Activated CD4-positive, alpha-beta T cell treated with anti-CD3 and anti-CD28 coated beads, Interleukin-2, amount 10 ng/mL, durations not matched to agents 7 days and 5 days (primary cell): Measurements from ENCODE around the gene CS. TPM values are rescaled to one million over a fixed set of nuclear protein-coding genes. Genes with fewer than 3 reads are reported as not detected.
"Not testable (repeated sequence)": the region's sequence is repeated elsewhere in the genome, so short reads cannot be mapped to it uniquely, and the experiment has no call there.

Experiments
- CTCF ChIA-PET: fragments of 350-600 bp; sonication (Branson Sonifier 250); formaldehyde crosslinking; loops from one replicate; lab custom pipeline; 2021; ENCODE audit warnings: antibody characterized with exemption; lab: Charles Lee
- POLR2A ChIA-PET: fragments of 350-600 bp; sonication (Branson Sonifier 250); formaldehyde crosslinking; loops from one replicate; lab custom pipeline; 2021; ENCODE audit warnings: antibody characterized with exemption; lab: Charles Lee
- DNase-seq: peaks from one replicate; pipeline ENCODE4 v3.0.0-alpha.2; 2020
- H3K27ac Mint-ChIP-seq: one replicate; pipeline ENCODE4 v1.8.0; 2021; ENCODE audit warnings: mild to moderate bottlenecking, moderate library complexity, mixed read lengths
- H3K27me3 Mint-ChIP-seq: one replicate; pipeline ENCODE4 v1.8.0; 2021; ENCODE audit warnings: mixed read lengths
- H3K36me3 Mint-ChIP-seq: one replicate; pipeline ENCODE4 v1.8.0; 2021; ENCODE audit warnings: low read depth, mixed read lengths
- H3K4me1 Mint-ChIP-seq: one replicate; pipeline ENCODE4 v1.8.0; 2021; ENCODE audit warnings: mixed read lengths
- H3K4me3 Mint-ChIP-seq: one replicate; pipeline ENCODE4 v1.8.0; 2021; ENCODE audit warnings: mild to moderate bottlenecking, moderate library complexity, mixed read lengths
- H3K9me3 Mint-ChIP-seq: one replicate; pipeline ENCODE4 v1.8.0; 2021; ENCODE audit warnings: mixed read lengths
- total RNA-seq, 2 experiments: library from RNA; stranded (reverse); gene quantifications; one replicate each; pipeline ENCODE4 v1.2.3, GENCODE V29; 2021

Gene CS
- total RNA-seq, 2 experiments from 2014 or later, result 177 to 201 TPM

DNA sequence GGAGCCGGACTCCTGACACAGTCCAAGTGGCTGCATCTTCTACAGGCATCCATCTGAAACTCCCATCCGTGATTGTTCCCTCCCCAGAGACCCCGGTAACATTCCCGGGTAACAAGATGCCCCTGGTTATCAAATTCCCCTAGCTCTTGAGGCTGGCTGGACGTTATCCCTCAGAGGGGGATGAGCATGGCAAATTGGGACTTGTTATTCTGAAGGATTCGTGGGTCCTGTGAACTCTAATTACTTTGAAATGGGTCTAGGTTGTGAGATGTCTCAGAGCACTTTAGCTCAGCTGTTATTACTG, 34.3 kb upstream of the CS start:
- Mint-ChIP-seq H3K4me3 (peak overlapping the region; percentile 88), H3K27me3 (no peaks in the 10 kb centered on the region), H3K27ac (peak overlapping the region; percentile 97), H3K9me3 (no peaks in the 10 kb centered on the region), H3K4me1 (peaks cover 54% of the 10 kb centered on the region), H3K36me3 (peaks cover 12% of the 10 kb centered on the region)
- no peak for DNase-seq
- POLR2A ChIA-PET, result no interaction called here
- CTCF ChIA-PET, result interaction anchor here (0.5 to 3.1 kb wide), 3 partner anchors 10 to 560 kb away, joined by 3 to 15 read pairs (median 5); no protein-coding TSS in a partner anchor

DNA sequence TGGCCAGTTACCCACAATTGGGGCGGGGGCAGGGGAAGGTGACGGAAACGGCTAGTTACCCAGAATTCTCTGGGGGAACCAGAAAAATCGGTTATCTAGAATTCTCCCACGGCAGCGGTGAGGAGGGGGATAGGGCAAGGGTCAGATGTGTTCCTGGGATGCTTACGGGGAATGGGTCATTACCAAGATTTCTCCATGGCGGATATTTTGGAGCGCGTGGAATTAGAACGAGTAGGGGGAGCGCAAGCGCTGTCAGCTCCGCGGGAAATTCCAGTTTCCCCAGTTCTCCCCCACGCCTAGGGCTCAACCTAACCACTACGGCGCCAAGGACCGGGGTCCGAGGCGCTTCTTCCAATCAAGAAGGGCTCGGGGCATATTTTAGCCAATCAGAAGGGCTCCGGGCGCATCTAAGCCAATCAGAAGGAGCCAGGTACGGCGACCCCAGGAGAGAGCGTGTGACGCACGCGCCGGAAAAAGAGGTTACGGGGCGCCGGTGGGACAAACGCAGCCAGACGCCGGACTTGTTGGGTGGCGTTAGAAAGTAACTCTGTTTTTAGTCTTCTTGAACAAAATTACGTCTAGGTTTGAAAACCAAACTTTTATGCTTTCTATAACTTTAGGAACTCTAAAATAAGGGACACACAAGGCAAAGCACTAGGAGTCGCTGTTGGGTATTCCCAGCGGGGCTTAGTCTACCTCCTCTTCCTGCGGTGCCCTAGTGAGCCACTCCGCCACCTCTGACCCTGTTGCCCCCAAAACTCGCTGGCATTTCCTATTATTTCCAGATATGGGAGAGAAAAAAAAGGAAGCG, 33.8 kb upstream of the CS start, which contains the start of gene PAN2:
PAN2 (minus strand) TSS at position 322 of the 811 bp plus-strand sequence. CDS start 906 bp downstream, outside the sequence.
- peak; percentile 95 for DNase-seq
- H3K36me3 Mint-ChIP-seq, result peaks cover 7% of the 10 kb centered on the region
- no peaks in the 10 kb centered on the region for H3K27me3 Mint-ChIP-seq
- CTCF ChIA-PET, result interaction anchor here (0.5 to 3.1 kb wide), 9 partner anchors 10 to 559 kb away, joined by 3 to 15 read pairs (median 3); partner anchors contain the start of genes CNPY2 and SMARCC2
- POLR2A ChIA-PET, result no interaction called here
- H3K9me3 Mint-ChIP-seq, result no peaks in the 10 kb centered on the region
- H3K4me3 Mint-ChIP-seq, result peak within 1 kb of the TSS; percentile 88
- H3K4me1 Mint-ChIP-seq, result peaks cover 49% of the 10 kb centered on the region
- peak within 1 kb of the TSS; percentile 97 for H3K27ac Mint-ChIP-seq

DNA sequence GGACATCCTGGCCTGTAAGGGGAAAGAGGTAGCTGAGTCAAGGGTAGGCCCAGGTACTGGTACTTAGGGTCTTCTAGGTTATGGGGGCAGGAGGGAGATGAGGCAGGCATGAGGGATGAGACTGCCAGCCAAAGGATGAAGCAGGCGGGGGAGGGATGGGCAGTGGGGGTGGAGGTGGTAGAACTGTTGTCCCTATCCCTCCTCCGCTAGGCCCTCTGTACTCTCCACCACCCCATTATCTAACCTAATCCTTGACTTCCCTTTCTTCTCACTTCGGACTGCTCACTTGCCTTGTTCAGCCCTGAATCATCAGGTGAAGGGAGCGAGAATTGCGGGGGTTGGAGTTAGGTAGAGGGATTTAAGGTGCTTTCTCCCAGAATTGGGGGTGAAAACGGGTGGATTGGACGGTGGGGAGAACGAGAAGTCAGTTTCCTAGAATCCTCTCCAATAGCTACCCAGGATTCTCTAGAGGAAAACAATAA, 33.1 kb upstream of the CS start:
- ChIA-PET CTCF (interaction anchor here (0.8 to 3.1 kb wide), 9 partner anchors 8 to 304 kb away, joined by 3 to 15 read pairs (median 3); partner anchors contain the start of genes CNPY2 and SMARCC2), POLR2A (no interaction called here)
- Mint-ChIP-seq H3K36me3 (peaks cover 7% of the 10 kb centered on the region), H3K9me3 (no peaks in the 10 kb centered on the region), H3K4me1 (peaks cover 42% of the 10 kb centered on the region), H3K27me3 (no peaks in the 10 kb centered on the region), H3K4me3 (peak overlapping the region; percentile 88), H3K27ac (peak overlapping the region; percentile 97)
- DNase-seq, result no peak

DNA sequence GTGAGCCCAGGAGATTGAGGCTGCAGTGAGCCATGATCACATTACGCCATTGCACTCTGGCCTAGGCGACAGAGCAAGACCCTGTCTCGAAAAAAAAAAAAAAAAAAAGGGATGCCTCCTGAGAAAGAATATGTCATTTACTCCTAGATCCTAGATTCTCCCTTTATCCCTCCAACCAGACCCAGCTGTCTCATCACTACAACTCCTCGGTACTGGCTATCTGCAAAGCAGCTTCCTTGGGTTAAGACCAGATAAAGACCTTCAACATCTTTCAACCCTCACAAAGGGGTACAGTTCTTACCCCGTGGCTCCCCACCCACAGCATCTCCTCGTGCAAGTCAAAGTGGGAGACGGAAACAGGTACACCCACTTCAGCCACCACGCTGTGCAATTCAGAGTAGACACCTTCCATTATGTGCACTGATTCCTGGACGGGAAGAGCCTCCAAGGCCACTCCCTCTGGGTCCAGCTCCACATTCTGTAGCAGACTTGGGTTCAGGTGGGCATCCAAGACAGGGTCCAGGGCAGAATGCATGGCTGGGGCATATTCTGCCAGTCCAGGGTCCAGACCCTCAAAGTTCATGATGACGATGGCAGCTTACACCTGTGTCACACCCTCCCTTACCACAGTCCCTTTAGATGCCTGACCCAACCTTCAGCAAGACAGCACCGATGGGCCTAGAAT, 32.5 kb upstream of the CS start:
- H3K4me1 Mint-ChIP-seq, result peaks cover 36% of the 10 kb centered on the region
- peak overlapping the region; percentile 88 for H3K4me3 Mint-ChIP-seq
- ChIA-PET POLR2A (no interaction called here), CTCF (interaction anchor here (0.9 to 3.1 kb wide), 10 partner anchors 9 to 304 kb away, joined by 3 to 15 read pairs (median 4); partner anchors contain the start of genes CNPY2 and SMARCC2)
- H3K27me3 Mint-ChIP-seq, result no peaks in the 10 kb centered on the region
- DNase-seq, result no peak
- peaks cover 7% of the 10 kb centered on the region for H3K36me3 Mint-ChIP-seq
- peak overlapping the region; percentile 97 for H3K27ac Mint-ChIP-seq
- H3K9me3 Mint-ChIP-seq, result no peaks in the 10 kb centered on the region

DNA sequence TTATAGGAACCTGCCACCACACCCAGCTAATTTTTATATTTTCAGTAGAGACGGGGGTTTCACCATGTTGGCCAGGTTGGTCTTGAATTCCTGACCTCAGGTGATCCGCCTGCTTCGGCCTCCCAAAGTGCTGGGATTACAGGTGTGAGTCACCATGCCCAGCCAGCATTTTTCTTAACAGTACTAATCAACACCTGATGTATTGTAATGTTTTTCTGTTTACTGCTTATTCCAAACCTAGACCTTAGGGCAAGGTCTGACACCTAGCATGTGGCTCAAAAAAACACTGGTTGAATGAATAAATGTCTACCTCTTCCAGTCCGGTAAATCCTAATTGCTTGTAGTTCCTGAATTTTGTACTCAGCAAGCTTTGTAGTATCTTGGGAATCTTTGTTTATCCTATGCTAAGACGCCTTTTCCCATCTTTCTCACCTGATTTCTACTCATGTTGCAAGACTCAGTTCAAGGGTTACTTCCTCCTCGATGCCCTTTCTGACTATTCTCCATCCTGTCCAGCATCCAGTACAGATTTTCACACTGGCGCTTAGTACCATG, 30.9 kb upstream of the CS start:
- Mint-ChIP-seq H3K27me3 (no peaks in the 10 kb centered on the region), H3K27ac (no peak overlapping the region), H3K36me3 (peaks cover 15% of the 10 kb centered on the region), H3K4me1 (peaks cover 25% of the 10 kb centered on the region), H3K4me3 (no peak overlapping the region), H3K9me3 (no peaks in the 10 kb centered on the region)
- DNase-seq, result no peak
- ChIA-PET CTCF (interaction anchor here (0.5 to 1.2 kb wide), 2 partner anchors 20 to 265 kb away, joined by 4 to 5 read pairs; no protein-coding TSS in a partner anchor), POLR2A (no interaction called here)

DNA sequence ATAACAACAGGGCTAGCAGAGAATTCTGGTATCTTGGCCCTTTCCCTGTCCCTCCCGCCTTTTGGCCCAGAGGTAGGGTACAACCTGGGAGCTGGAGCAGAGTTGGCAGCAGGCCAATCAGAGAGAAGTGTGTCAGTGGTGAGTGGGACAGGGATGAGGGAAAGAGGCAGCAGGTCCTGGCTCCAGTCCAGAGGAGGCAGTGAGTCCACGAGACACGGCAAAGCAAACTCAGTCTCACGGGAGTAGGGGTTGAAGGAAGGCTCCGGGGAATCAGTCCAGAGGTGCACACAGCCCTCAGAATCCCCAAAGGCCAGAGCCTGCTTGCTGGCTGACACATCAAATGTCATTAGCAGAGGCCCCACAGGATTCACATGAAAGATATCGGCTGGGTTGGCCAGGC, 26.4 kb upstream of the CS start:
- Mint-ChIP-seq H3K36me3 (peaks cover 30% of the 10 kb centered on the region), H3K9me3 (no peaks in the 10 kb centered on the region), H3K27ac (no peak overlapping the region), H3K27me3 (no peaks in the 10 kb centered on the region), H3K4me1 (peaks cover 4% of the 10 kb centered on the region), H3K4me3 (no peak overlapping the region)
- DNase-seq, result no peak
- ChIA-PET CTCF (interaction anchor here (1.4 kb wide), 1 partner anchor 9 kb away, joined by 3 read pairs; no protein-coding TSS in a partner anchor), POLR2A (no interaction called here)

DNA sequence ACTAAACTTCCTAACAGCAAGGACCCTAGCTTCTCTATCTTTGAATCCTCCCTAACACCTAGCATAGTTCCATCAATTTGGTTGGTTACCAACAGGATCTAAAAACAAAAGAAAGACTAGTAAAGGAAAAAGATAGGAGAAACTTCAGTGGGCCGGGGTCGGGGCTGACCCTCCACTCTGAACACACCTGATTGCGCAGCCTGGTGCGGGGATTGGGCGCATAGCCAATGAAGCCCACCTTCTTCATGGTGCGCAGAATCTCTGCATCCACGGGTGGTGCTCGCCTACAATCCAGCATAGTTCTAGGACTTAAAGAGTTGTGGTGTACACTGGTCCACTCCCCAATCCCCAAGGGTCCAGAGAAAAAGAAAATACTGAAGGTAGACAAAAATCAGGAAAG, 26.0 kb upstream of the CS start:
- no peaks in the 10 kb centered on the region for H3K27me3 Mint-ChIP-seq
- DNase-seq, result no peak
- H3K9me3 Mint-ChIP-seq, result no peaks in the 10 kb centered on the region
- ChIA-PET CTCF (interaction anchor here (1.4 to 2.2 kb wide), 2 partner anchors 10 kb away, joined by 3 to 7 read pairs; partner anchors contain the start of gene CNPY2), POLR2A (no interaction called here)
- peaks cover 26% of the 10 kb centered on the region for H3K36me3 Mint-ChIP-seq
- H3K4me1 Mint-ChIP-seq, result peaks cover under 1% of the 10 kb centered on the region
- no peak overlapping the region for H3K4me3 Mint-ChIP-seq
- H3K27ac Mint-ChIP-seq, result no peak overlapping the region

DNA sequence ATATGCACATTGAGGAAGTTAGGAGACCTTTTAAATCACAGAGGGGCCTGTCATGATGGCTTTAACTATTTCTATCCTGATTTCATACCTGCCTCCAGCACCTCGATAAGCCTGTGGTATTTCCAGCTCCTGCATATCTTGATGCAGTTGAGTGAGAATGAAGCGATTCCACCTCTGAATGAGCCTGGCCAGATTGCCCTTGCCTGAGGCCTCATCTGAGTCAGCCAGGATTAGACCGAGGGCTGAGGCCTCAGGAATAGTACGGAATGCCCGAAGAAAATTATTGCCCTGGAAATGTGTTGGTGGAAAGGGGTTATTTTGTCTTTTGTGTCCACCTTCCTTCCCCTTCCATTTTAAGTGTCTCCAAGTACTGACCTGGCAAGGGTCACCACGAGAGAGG, 24.1 kb upstream of the CS start:
- ChIA-PET POLR2A (interaction anchor here (0.7 kb wide), 1 partner anchor 25 kb away, joined by 3 read pairs; no protein-coding TSS in a partner anchor), CTCF (interaction anchor here (0.6 to 2.2 kb wide), 4 partner anchors 8 to 360 kb away, joined by 3 to 7 read pairs (median 4); partner anchors contain the start of genes CNPY2 and SLC39A5)
- H3K27ac Mint-ChIP-seq, result no peak overlapping the region
- H3K4me3 Mint-ChIP-seq, result no peak overlapping the region
- H3K36me3 Mint-ChIP-seq, result peaks cover 32% of the 10 kb centered on the region
- peaks cover 3% of the 10 kb centered on the region for H3K4me1 Mint-ChIP-seq
- DNase-seq, result no peak
- no peaks in the 10 kb centered on the region for H3K9me3 Mint-ChIP-seq
- no peaks in the 10 kb centered on the region for H3K27me3 Mint-ChIP-seq

DNA sequence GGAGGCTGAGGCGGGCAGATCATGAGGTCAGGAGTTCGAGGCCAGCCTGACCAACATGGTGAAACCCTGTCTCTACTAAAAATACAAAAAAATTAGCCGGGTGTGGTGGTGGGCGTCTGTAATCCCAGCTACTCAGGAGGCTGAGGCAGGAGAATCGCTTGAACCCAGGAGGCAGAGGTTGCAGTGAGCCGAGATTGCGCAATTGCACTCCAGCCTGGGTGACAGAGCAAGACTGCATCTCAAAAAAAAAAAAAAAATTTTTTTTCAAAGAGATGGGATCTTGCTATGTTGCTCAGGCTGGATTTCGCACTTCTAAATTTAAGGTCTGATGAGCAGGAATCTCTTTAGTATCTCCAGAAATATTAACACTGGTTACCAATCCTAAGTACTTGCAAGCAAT, 21.5 kb upstream of the CS start:
- H3K9me3 Mint-ChIP-seq, H3K4me1 Mint-ChIP-seq, POLR2A ChIA-PET: not testable (repeated sequence)

DNA sequence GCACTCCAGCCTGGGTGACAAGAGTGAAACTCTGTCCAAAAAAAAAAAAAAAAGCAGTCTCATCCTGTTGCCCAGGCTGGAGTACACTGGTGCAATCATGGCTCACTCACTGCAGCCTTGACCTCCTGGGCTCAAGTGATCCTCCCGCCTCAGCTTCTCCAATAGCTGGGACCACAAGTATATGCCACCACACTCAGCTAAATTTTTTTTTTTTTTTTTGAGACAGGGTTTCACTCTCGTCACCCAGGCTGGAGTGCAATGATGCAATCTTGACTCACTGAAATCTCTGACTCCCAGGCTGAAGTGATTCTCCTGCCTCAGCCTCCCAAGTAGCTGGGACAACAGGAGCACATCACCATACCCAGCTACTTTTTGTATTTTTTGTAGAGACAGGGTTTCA, 20.9 kb upstream of the CS start:
- no peak overlapping the region for H3K4me3 Mint-ChIP-seq
- H3K36me3 Mint-ChIP-seq, result peaks cover 28% of the 10 kb centered on the region
- ChIA-PET POLR2A (interaction anchor here (0.6 kb wide), 1 partner anchor 18 kb away, joined by 10 read pairs; the partner anchor contains the start of gene IL23A), CTCF (interaction anchor here (0.6 to 1.3 kb wide), 5 partner anchors 11 to 1823 kb away, joined by 3 to 5 read pairs (median 4); partner anchors contain the start of genes PAN2 and SMARCC2)
- H3K27ac Mint-ChIP-seq, result no peak overlapping the region
- H3K27me3 Mint-ChIP-seq, result no peaks in the 10 kb centered on the region
- no peaks in the 10 kb centered on the region for H3K9me3 Mint-ChIP-seq
- no peak for DNase-seq
- peaks cover 12% of the 10 kb centered on the region for H3K4me1 Mint-ChIP-seq

More for the DNA sequence above, 21.5 kb upstream of the CS start:
- H3K27me3 Mint-ChIP-seq, DNase-seq, H3K27ac Mint-ChIP-seq, H3K4me3 Mint-ChIP-seq: not testable (repeated sequence)
- CTCF ChIA-PET, result interaction anchor here (0.8 to 1.3 kb wide), 2 partner anchors 11 to 13 kb away, joined by 3 to 4 read pairs; no protein-coding TSS in a partner anchor
- H3K36me3 Mint-ChIP-seq, result peaks cover 31% of the 10 kb centered on the region

DNA sequence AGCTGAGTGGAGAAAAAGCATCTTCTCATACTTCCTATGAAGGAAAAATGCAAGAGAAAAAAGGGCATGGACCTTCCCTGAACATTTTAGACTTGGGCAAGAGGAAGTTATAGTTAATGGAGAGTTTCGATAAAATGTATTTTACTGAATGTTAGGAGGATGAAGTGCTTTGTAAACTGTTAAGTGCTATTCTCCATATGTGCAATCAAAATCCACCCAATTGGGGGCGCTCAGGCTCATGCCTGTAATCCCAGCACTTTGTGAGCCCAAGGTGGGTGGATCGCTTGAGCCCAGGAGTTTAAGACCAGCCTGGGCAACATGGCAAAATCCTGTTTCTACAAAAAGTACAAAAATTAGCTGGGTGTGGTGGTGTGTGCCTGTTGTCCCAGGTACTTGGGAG, 17.5 kb upstream of the CS start:
- ChIA-PET CTCF (interaction anchor here (2.3 kb wide), 1 partner anchor 16 kb away, joined by 8 read pairs; the partner anchor contains the start of gene PAN2), POLR2A (no interaction called here)
- H3K4me3 Mint-ChIP-seq, result no peak overlapping the region
- no peaks in the 10 kb centered on the region for H3K27me3 Mint-ChIP-seq
- H3K4me1 Mint-ChIP-seq, result peaks cover 23% of the 10 kb centered on the region
- no peaks in the 10 kb centered on the region for H3K9me3 Mint-ChIP-seq
- no peak overlapping the region for H3K27ac Mint-ChIP-seq
- H3K36me3 Mint-ChIP-seq, result peaks cover 22% of the 10 kb centered on the region
- DNase-seq, result no peak
